GM12891 (cell line): ENCODE results near the gene KRTAP5-3.

Source experiments
- PAX5 ChIP-seq: IDR thresholded peaks from 2 replicates; pipeline ENCODE4 v1.6.1; 2011; ENCODE audit warnings: low read length, moderate library complexity, mild to moderate bottlenecking; ENCODE audit not compliant: insufficient read depth, severe bottlenecking
- POLR2A ChIP-seq: IDR thresholded peaks from 2 replicates; pipeline ENCODE4 v1.6.1; 2011; ENCODE audit warnings: low read depth, low read length, control low read depth
- POLR2AphosphoS5 ChIP-seq: IDR thresholded peaks from 2 replicates; pipeline ENCODE4 v1.6.1; 2011; ENCODE audit warnings: low read depth, low read length, control low read depth
- POU2F2 ChIP-seq: IDR thresholded peaks from 2 replicates; pipeline ENCODE4 v1.6.1; 2011; ENCODE audit warnings: low read depth, mild to moderate bottlenecking, control low read depth, low read length, moderate library complexity
- SPI1 ChIP-seq: IDR thresholded peaks from 2 replicates; pipeline ENCODE4 v1.6.1; 2011; ENCODE audit warnings: low read depth, low read length, control low read depth
- TAF1 ChIP-seq: IDR thresholded peaks from 2 replicates; pipeline ENCODE4 v1.6.1; 2011; ENCODE audit warnings: low read depth, low read length, control low read depth

DNA sequence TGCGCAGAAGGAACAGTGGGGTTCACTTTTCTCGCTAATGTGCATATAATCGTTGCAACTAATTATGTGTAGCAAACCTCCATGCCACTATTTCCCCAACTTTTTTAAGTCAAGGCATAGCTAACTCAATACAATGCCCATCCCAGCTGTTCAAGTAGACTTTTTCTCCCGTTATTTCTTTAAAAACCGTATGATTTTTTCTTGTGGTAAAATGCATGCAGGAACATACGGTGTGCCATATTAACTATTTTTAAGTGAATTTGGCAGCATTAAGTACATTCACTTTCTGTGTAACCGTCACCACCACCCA lies 33.4 kb downstream of the KRTAP5-3 start:
- TF ChIP-seq POLR2A = no peak
- no peak for TF ChIP-seq POLR2AphosphoS5
- no peak for TF ChIP-seq TAF1
- TF ChIP-seq PAX5 = no peak
- no peak for TF ChIP-seq POU2F2
- no peak for TF ChIP-seq SPI1
